Hematopoietic multipotent progenitor cell treated with erythropoietin and hydrocortisone succinate and interleukin-3 and kit ligand, for 4 days (in vitro differentiated cells): ENCODE results near the gene IRX4.
"Not testable (repeated sequence)": the region's sequence is repeated elsewhere in the genome, so short reads cannot be mapped to it uniquely, and the experiment has no call there.

Experiments used
- DNase-seq: peaks from one replicate; pipeline ENCODE4 v3.0.0-alpha.2; 2015

Gene IRX4

DNA sequence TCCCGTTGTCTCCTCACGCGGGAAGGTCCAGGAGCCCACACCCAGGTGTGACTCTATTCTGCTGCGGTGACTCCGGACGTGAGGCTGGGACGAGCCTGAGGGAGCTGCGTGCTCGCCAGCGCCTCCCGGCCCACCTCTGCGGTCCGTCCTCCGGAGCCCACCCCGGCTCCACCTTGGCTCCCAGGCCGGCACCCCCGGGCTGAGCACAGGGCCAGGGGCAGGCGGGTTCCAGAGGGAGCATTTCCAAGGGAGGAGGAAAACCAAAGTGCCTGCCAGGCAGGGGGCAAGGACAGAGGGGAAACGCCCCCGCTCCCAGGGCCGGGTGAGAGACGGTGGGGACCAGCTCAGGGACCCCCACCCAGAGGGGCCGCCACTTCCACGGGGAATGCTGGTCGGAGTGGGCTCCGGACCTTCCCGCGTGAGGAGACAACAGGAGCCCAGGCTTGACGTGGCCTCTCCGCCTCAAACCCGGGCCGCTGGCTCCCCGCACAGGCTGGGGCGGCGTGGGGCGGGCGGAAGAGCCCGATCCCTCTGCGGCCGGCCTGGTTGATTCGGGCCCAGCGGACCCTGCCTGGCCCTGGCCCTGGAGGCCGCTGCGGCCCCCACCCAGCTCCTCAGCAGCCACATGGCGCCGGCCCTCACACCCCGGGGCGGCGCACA, 26.0 kb downstream of the IRX4 start:
- DNase-seq: no peak

DNA sequence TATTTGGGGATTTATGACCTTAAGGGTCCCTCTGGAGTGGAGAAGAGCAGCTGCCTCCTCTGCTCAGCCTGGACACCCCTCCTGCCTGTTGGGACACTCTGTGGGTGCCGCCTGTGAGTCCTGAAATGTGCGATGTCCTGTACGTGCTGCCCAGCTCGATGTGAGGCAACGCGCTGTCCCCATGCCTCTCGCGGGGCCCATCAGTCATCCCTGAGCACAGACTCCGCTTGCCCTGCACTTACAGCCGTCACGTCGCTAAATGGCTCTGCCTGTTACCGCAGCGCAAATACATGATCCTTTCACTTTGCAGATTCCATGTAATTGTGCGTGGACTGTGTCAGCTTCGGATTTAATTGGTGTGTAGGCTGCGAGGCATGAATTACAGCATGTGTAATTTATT, 27.1 kb downstream of the IRX4 start:
- DNase-seq: no peak

DNA sequence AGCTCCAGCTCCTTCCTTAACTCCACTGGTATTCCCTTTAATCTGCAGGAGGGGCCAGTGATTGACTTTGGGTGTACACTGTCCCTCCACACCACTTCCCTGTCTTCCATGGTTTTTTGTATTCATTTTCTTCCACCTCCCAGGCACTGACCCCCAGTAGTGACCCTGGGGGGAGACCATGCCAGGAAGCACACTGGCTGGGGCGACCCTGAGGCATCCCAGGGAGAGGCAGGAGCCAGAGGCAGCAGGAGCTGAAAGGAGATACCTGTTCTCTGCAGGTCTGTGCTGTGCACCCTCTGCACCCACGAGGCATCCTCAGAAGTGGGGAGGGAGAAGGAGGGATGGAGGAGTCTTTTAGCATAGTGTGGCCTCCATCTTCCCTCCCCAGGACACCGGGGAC, 27.6 kb downstream of the IRX4 start:
- DNase-seq: no peak

DNA sequence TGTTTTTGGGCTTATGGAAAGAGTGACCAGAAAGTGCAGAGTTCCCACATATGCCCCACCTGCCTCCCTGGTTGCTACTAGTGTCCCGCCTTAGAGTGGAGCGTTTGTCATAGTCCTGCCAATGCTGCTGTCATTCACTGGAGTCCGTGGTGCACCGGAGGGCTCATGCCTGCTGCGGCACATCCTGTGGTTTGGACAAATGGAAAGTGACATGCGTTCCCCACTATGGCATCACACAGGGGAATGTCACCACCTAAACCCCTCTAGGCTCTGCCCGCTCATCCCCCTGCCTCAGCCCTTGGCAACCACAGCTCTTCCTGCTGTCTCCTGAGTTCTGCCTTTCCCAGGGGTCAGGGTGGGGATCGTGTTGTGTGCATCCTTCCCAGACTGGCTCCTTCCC, 29.2 kb downstream of the IRX4 start:
- no peak for DNase-seq

DNA sequence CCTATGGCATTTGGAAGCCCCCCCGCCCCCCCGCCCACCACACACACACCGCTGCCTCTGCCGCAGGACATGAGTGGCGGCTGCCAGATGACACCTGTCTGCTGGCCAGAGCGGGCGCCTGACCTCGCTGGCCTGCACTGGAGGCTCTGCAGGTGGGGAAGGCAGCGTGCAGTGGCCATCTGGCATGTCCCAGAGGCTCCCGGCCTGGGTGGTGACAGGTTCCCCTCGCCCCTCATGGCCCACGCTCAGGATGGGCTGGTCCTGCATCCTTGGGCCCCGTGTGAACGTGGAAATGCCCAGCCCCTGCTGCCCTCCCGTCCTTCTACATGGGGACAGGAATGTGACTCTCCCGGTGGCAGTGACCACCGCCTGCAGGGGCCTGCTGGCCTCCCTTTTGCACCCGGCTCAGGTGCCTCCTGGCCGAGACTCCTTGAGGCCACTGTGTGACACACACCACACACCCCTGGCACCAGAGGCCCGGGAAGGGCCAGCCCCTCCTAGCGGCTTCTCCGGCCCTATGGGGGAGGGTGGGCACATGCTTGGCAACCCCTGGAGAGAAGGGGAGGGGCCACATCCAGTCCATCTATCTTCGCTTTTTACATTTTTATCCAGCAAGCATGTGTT, 30.3 kb downstream of the IRX4 start:
- no peak for DNase-seq

DNA sequence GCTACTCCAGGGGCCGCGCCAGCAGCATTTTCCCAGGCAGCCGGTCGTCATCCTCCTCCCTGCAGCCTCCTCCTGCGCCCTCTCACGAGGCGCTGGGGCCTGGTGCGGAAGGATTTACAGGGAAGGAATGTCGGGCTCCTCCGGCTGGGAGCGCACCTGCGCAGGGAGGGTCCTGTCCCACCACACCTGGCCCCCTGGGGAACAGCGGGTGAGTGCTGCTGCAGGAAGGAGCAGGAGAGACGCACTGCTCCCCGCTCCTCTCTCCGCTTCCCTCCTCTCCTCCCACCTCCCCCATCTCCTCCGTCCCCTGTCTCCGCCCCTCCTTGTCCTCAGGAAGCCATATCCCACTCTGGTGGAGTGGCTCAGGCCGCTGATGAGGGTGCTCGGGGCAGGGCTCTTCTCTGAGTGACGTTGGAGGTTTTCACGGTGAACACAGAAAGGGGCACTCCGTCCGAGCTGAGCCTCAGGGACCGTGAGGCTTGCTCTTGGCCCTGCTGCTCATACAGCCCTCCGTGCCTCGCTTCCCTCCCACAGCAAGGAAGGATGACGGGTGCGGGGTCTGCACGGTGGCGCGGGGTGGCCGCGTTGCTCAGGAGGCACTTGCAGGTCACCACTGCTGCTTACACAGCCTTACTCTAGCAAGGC, 31.3 kb downstream of the IRX4 start:
- DNase-seq: no peak

DNA sequence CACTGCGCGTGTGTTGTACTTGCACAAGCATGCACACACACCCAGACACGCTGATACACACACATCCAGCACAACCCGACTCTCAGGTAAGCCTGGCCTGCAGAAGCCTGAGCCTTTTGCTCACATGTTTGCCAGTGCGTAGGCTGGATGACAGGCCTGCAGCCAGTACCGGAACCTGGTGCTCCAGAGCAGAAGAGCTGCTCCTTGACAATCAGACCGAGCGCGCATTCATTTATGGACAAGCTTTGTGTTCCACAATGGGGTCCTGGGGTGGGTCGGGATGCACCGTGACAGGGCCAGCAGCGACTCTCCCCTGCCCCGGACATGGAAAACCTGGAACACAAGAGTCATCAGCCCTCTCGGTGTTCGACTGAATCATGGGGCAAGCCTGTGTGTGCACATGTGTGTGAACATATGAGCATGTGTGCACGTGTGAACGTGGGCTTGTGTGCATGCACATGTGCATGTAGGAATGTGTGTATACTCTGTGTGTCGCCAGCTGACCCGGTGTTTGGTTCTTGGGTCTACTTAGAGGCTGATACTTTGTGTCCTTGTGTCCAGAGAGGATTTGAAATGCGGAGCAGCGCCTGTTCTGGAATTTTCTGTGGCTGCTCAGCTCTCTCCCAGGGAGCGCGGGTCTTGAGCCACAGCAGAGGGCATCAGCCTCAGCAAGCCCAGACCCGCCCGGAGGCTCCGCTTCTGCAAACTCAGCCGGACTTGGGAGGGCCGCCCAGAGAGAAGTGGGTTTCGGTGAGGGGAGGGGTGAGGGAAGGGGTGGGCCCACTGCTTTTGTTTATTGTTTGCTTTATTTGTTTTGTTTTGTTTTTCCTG, 32.2 kb downstream of the IRX4 start:
- no peak for DNase-seq

DNA sequence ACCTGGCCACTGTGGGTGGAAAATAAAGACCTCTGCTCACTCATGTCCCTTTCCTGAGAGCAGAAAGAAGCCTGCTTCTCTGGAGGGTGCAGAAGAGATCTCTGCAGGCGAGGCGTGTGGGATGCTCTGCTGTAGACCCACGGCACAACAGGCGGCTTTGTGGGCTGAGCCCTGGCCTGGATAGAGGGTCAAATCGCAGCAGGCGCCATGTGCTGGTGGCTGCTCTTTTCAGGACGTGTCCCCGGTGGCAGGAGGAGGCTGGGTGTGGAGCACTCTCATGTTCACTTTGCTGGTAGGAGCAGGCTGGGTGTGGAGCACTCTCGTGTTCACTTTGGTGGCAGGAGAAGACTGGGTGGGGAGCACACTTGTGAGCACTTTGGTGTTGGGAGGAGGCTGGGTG, 35.1 kb downstream of the IRX4 start:
- no peak for DNase-seq

DNA sequence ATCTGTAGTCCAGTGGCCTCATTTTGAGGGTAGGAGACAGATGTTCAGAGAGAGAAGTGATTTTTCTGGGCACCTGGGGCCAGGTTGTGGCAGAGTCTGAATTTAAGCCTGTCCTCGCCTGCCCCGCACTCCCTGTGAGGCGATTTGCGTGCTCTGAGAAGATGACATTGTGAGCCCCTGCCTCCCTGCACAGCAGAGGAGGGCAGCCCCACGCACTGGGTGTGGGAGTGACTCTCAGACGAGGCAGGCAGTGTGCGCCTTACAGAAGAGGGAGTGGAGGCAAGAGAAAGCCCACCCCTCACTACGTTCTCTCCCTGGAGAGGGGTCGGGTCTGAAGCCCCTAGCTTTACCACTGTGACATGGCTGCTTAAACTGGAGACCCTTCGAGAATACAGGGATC, 35.7 kb downstream of the IRX4 start:
- DNase-seq: no peak

DNA sequence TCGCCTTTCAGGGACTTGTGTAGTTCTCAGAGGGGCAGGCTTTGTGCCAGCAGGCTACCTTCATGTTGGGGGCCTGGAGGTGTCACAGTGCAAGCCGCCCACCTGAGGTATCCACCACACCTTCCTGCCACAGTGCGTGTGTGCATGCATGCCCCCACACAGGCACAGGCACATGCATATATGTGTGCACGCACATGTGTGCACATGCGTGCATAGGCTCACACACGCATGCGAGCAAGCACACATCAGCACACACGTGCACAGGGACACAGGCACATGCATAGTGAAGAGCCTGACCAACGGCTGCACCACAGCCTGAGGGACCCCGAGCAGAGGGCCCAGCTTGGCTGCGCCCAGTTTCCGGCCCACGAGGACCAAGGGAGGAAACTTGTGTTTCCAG, 36.1 kb downstream of the IRX4 start:
- no peak for DNase-seq

DNA sequence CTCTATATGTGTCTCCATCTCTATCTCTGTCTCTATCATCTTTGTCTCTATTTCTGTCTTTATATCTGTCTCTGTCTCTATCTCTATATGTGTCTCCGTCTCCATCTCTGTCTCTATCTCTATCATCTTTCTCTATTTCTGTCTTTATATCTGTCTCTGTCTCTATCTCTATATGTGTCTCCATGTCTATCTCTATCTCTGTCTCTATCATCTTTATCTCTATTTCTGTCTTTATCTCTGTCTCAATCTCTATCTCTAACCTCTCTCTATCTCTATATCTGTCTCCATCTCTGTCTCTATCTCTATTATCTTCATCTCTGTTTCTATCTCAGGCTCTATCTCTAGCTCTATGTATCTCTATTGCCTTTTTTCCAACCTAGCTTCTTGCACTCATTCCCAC, 37.0 kb downstream of the IRX4 start:
- no peak for DNase-seq

DNA sequence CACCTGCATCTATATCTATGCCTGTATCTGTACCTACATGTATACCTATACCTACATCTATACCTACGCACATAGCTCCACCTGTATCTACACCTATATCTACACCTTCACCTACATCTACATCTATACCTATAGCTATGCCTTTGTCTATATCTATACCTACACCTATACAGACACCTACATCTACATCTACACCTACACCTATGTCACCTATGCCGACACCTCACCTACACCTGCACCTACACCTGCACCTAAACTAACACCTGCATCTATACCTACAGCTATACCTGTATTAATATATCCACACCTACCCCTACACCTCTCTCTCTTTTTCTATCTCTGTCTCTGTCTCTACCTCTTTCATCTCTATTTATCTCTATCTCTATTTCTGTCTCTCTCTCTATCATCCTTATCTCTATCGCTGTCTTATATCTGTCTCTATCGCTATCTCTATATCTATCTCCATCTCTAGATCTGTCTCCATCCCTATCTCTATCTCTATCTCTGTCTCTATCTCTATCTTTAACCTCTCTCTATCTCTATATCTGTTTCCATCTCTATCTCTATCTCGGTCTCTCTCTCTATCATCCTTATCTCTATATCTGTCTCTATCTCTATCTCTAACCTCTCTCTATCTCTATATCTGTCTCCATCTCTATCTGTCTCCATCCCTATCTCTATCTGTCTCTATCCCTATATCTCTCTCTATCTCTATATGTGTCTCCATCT, 37.9 kb downstream of the IRX4 start:
- no peak for DNase-seq

DNA sequence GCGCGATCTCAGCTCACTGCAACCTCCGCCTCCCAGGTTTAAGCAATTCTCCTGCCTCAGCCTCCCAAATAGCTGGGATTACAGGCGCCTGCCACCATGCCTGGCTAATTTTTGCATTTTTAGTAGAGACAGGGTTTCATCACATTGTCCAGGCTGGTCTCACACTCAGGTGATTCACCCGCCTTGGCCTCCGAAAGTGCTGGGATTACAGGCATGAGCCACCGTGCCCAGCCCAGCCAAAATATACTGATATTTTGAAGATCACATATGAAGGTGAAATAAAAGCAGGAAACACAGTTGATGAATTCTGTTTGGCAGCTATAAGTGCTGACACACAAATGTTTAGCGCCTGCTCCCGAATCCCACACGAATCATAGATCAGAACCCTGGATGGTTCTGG, 39.0 kb downstream of the IRX4 start:
- DNase-seq: not testable (repeated sequence)

DNA sequence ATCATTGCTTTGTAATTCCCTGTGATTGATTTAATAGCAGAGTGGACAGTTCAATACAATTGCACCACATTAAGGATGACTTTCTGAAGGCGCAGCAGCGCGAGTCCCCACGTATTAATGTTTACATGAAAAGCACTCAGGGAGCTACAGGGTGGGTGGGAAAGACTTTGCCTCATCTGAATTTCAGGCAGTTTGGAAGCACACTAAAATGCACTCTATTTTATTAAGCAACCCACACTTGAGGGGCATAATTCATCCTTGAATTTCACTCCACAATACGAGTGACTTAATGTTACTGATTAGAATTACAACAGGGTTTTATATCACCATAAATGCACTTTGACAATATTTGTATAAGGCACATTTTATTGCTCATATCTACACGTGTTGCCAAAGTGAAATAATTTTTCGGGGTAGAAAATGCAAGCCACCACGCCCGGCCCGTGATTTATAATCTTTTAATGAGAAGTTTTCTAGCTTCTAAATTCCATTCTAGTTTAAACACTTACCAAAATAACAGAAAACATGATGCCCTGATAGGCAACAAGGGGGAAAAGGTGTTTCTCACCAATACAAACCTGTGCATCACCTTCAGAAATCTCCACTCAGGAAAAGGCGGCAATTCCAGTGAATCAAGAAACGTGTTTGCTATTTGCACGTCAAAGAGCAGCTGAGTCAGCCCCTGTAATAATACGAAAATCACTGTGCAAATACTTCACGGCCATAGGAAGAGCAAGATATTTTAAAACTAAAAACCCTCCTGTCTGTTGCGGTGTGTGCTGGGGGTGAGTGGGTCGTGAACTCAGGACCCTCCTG, 40.5 kb downstream of the IRX4 start:
- DNase-seq: no peak

DNA sequence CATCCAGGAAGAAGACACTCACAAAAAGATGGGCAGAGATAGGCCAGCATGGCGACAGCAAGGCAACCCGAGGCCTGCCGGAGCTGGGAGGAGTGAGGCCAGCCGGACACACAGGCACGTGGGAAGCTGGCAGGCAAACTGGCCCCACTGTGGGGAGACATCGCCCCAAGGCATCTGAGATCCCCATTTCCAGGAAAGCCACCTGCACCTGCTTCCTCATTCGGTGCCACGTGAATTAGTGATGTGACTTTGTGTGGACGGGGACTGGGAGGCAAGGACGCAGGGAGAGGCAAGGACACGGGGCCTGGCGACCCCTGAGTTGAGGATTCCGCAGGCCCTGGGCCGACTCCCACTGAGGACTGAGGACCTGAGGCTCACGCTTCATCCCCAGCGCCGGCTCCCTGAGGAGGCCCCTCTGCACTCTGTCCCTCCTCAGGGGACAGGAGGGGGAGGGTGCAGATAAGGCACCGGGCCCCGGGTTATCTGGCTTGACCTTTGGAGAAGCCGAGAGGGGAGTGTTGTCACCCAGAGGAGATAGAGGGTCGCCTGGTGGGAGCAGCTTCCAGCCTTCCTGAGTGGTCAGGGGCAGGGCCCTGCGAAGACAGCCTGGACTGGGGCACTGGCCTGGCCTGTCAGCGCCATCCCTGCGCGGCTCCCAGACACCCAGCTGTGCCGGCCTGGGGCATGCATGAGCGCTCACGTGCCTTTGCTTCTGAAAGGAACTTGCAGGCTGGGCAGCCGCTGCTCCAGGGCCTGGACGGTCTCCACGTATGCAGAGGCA, 41.8 kb downstream of the IRX4 start:
- no peak for DNase-seq

DNA sequence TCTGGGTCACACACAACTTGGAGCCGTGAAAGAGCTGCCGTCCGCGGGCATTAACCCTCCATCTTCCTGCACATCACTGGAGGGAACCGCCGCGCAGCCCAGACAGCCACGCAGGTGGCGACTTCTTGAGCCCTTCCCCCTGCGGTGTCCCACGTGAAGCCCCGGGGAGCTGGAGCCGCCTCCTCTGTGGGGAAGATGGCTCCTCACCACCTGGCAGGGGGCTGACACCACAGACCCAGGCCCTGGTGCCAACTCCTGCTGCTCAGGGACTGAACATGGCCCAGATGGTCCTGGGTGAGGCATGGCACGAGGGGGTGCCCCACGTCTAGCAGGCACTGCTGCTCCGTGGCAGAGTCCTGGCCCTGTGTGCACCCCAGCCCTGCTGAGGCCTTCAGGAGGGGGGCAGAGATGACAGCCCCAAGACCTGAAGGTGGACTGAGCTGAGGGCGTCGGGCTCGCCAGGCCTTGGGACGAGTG, 42.6 kb downstream of the IRX4 start:
- DNase-seq: no peak

DNA sequence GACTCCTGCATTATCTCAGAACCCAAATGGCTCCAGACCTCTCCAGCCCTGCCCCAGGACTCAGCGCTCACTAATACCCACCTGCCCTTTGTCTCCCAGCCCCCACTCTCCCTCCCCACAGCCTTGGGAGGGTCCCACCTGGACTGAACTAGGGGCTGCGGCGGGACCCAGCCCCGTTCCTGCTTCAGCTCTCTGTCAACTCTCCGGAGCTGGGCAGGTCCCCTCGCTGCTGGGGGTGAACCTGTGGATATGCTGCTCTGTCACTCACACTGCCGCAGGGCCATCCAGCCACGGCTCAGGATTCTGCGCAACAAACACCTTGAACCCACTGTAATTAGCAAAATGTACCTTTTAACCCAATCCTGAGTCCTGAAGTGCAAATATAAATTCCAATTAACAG, 44.7 kb downstream of the IRX4 start:
- no peak for DNase-seq

DNA sequence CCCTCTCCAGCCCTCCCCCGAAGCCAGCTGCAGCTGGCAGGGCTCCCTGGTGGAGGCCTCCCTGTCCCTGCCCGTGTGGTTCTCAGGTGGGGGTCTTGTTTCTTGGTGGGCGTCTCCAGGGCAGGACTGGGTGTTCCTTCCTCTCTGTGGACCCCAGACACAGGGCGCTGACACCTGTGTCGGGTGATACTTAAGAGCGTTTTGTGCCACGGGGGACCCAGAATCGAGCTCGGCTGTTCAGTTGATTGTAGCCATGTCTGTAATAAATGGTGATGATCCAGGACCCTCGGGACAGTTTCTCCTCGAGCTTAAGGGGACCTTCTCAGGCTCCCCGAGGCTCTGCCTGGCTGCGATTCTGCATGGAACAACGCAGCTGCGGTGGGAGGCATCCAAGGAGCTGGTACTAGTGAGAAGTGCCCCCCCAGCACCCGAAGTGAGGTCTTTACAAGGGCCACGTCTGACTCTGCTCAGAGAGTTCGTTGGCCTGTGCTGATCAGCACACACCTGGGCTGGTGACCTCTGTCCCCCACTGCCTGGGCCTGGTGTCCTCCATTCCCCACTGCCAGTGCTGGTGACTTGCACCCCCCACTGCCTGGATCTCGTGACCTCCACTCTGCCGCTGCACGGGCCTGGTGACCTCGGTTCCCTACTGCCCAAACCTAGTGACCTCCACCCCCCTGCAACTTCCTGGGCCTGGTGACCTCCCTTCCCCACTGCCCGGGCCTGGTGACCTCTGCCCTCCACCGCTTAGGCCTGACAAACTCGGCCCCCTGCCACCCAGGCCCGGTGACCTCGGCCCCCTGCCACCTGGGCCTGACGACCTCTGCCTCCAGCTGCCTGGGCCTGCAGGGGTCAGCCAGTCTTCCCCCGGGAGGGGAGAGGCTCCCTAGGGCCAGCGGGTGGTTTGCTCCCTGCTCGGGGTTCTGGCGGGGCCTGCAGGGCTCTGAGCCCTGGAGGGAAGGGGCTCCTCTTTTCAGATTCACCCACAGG, 45.5 kb downstream of the IRX4 start:
- DNase-seq: no peak

DNA sequence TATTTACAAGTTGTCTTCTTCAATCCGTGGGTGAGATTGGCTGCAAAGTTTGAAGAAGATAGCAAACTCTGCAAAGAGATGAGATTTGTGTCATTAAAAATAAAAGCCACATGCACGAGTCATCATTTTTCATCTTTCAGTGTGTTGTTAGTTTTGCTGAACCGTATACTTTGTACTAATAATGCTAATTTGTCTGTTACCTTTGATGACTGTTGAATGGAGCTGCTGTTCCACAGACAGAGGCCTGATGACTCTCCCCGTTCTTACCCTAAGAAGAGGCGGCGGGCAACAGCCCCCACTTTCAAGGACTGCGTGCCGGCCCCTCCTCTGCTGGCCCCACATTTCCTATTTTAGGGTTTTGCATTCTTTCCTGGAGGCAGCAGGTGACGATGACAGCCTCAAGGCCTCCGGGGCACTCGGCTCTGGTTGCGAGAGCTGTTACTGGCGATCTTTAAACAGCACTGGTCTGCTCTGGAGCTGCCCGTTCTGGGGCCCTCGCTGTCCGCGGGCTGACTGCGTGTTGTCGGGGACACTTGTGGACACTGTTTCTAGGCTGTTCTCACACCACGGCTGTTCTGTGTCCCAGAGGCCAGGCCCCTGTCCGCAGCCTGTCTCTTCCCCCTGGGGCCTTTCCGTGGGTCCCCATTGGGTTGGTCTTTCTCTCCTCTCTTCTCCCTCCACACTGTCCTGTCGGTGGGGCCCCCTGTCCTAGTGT, 46.4 kb downstream of the IRX4 start:
- no peak for DNase-seq
